Jurkat, Clone E6-1 (cell line): ENCODE measurements around the gene SH2B2. TPM values are rescaled to one million over a fixed set of nuclear protein-coding genes. Genes with fewer than 3 reads are reported as not detected.

Experiments
- DNase-seq: peaks from one replicate; pipeline ENCODE4 v3.0.0-alpha.2; 2011; ENCODE audit warnings: low read depth, low spot score
- H3K4me3 ChIP-seq: 2 replicates; pipeline ENCODE4 v1.5.1; 2011; ENCODE audit warnings: mild to moderate bottlenecking, low read length, control low read depth, moderate library complexity
- polyA plus RNA-seq: library from polyadenylated mRNA; unstranded; fragments of >200 nt; gene quantifications from one replicate; pipeline ENCODE4 v1.2.1, GENCODE V29; 2012; ENCODE audit warnings: missing spikeins; ENCODE audit not compliant: insufficient read length, insufficient read depth

The SH2B2 gene
- 5.2 TPM for polyA plus RNA-seq

- no peak for DNase-seq
- H3K4me3 ChIP-seq: peak within 1 kb of the TSS; percentile 63
Measured at GRCh38 chr7:102286237-102287110, at the start of gene SH2B2. SH2B2 (plus strand) TSS chr7:102286868; CDS start chr7:102300551, 13,683 bp downstream.

GRCh38 chr7:102239206-102239820 is 47.4 kb upstream of the SH2B2 start:
- H3K4me3 ChIP-seq: no peak overlapping the region
- no peak for DNase-seq

- DNase-seq: no peak
- H3K4me3 ChIP-seq: no peak overlapping the region
Measured at GRCh38 chr7:102241431-102241830, 45.2 kb upstream of the SH2B2 start.

GRCh38 chr7:102244601-102245000 is 42.1 kb upstream of the SH2B2 start:
- H3K4me3 ChIP-seq: no peak overlapping the region
- no peak for DNase-seq

- H3K4me3 ChIP-seq: no peak overlapping the region
- DNase-seq: no peak
Measured at GRCh38 chr7:102248081-102248455, 38.6 kb upstream of the SH2B2 start.

- H3K4me3 ChIP-seq: no peak overlapping the region
- no peak for DNase-seq
Measured at GRCh38 chr7:102248456-102249395, 37.9 kb upstream of the SH2B2 start.

- no peak for DNase-seq
- H3K4me3 ChIP-seq: no peak overlapping the region
Measured at GRCh38 chr7:102251531-102252365, 34.9 kb upstream of the SH2B2 start.

- no peak overlapping the region for H3K4me3 ChIP-seq
- DNase-seq: no peak
Measured at GRCh38 chr7:102252366-102252982, 34.2 kb upstream of the SH2B2 start.

GRCh38 chr7:102253066-102253972 is 33.3 kb upstream of the SH2B2 start:
- DNase-seq: no peak
- no peak overlapping the region for H3K4me3 ChIP-seq

GRCh38 chr7:102253973-102254370 is 32.7 kb upstream of the SH2B2 start:
- no peak for DNase-seq
- no peak overlapping the region for H3K4me3 ChIP-seq

GRCh38 chr7:102254521-102254920 is 32.1 kb upstream of the SH2B2 start:
- DNase-seq: no peak
- no peak overlapping the region for H3K4me3 ChIP-seq

GRCh38 chr7:102255501-102255900 is 31.2 kb upstream of the SH2B2 start:
- H3K4me3 ChIP-seq: no peak overlapping the region
- DNase-seq: no peak

- no peak overlapping the region for H3K4me3 ChIP-seq
- no peak for DNase-seq
Measured at GRCh38 chr7:102255916-102256315, 30.8 kb upstream of the SH2B2 start.

- H3K4me3 ChIP-seq: no peak overlapping the region
- DNase-seq: no peak
Measured at GRCh38 chr7:102258073-102258748, 28.5 kb upstream of the SH2B2 start.

- no peak for DNase-seq
- H3K4me3 ChIP-seq: no peak overlapping the region
Measured at GRCh38 chr7:102258749-102259107, 27.9 kb upstream of the SH2B2 start.

- no peak for DNase-seq
- no peak overlapping the region for H3K4me3 ChIP-seq
Measured at GRCh38 chr7:102260856-102261255, 25.8 kb upstream of the SH2B2 start.

- H3K4me3 ChIP-seq: no peak overlapping the region
- DNase-seq: no peak
Measured at GRCh38 chr7:102261451-102261850, 25.2 kb upstream of the SH2B2 start.
